Endometrium (tissue), 2 donors: ENCODE measurements around the gene CORO2A.
"Not testable (repeated sequence)": the region's sequence is repeated elsewhere in the genome, so short reads cannot be mapped to it uniquely, and the experiment has no call there.

Experiments used
- FAIRE-seq: peaks from 2 replicates; lab custom pipeline; 2012; peaks lifted over from hg19 to GRCh38; lab: Jason Lieb, UNC
- donor health status: control.
- donor health status: control.

The CORO2A gene

DNA sequence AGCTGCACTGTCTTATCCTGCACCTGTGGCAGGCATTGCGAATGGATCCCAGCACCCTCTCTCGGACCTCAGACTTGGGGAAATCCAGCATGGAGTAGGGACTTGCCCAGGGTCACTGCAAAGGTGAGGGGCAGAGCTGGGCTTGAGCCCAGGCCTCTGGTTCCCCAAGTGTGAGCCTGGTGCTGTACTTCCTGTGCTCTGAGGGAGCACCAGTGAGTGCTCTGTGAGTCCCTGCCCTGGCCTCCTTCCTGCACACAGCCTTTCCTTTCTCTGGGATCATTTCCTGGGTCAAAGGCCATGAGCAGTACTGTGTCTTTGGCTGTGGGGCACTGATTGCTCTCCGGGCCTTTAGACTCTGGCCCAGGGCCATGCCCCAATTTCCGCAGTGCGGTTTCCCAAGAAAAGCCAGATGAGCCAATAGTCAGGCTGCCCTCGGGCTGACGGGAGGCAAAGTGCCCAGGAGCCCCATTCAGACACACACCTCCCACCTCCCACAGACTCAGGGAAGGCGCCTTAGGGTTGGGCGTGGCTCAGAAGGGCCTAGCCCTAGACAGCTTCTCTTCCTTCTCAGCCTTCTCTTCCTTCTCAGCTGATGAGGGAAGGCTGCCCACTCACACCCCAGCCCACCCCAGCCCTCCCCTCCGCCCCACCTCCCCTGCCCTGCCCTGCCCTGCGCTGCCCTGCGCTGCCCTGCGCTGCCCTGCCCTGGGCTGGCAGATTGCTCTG, 50.1 kb downstream of the CORO2A start:
- FAIRE-seq = no peak

DNA sequence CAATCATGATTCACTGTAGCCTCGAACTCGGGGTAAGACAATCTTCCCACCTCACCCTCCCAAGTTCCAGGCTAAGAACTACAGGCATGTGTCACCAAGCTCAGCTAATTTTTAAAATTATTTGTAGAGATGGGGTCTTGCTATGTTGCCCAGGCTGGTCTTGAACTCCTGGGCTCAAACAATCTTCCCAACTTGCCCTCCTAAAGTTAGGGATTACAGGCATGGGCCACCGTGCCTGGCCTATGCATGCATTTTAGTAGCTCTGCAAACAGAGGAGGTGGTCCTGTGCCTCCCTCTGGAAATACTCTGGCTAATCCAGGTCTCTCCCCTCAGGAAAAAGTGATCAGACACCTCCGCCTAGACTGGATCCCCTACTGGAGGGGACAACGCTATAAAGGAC, 51.9 kb downstream of the CORO2A start:
- no peak for FAIRE-seq

DNA sequence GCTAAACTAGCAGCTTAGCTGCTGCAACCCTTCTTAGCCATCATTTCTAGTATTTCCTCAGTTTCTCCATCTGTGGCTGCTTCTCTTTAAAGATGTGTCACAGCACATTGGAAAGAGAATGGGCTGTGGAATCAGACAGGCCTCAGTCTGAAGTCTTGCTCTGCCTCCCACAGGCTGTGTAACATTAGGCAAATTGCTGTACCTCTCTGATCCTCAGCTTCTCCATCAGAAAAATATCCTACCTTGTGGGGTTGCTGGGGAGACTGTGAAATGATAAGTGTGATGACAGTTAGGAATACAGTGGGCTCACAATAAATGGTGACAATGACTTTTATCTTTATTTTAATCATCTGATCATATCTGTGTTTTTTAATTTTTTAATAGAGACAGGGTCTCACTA, 55.9 kb downstream of the CORO2A start:
- FAIRE-seq = no peak

DNA sequence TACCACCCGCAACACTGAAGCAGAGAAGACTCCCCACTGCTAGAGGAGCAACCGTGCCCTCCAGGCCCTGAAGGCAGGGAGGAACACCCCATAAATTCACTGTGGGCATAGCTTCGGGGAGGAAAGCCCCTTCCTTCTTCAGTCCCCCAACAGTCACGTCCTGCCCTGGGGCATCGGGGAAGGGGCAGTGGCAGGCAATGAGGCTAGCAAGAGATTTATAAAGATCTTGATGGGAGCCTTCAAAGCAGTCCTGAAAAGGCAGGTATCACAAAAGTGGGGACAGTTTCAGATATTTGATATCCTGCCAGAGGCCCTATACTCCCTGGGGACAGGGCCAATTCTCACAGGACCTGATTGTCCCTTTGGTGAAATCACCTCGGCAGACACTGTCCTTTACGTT, 56.5 kb downstream of the CORO2A start:
- no peak for FAIRE-seq

DNA sequence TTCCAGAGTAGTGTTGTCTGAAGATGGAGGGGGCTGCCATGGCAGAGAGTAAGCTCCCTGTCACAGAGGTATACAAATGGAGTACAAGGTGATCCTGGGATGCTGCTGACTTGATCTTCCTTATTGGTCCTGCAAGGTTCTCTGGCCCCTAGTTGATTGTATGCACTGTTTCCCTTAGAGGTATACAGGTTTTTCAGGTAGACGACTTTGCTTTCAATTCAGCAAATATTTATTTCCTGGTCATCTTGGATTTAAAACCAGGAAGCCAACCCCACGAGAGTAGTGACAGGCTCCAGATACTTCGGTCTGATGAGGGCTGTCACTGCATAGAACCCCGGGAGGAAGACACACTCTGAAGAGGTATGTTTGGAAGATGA, 56.9 kb downstream of the CORO2A start:
- FAIRE-seq = no peak

DNA sequence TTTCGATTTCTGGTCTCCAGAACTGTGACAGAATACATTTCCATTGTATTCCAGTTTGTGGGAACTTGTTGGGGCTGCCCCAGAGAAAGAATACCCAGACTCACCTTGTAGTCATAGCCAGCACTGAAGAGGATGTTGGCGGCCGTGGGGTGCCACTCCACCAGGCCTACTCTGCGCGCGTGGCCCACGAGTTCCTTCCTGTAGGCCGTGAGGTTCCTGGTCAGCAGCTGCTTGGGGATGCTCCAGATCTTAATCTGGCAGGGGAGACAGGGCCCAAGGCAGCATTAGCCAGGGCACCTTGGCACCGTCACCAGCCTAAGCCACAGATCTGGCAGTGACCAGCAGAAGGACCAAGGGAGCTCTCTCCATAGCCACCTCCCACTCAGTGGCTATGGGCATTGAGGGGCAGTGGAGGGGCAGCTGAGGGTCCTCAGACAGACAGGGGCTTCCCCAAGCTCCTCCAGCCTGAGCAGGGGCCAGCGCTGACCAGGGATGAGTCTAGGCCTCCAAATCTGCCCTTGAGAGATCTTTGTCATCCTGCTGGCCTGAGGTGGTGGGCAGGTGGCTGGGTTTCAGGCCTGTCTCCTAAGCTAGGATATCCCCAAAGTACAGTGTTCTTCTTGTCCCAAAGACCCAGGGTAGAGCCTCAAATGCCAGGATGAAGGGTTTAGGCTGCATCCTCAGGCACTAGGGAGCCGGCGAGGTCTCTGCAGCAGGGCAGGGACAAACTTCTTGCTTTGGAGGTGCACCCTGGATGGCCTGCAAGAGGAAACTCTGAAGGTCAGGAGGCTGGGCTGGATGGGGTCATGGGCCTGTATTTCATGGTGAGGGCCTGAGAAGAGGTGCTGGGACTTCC, 57.5 kb downstream of the CORO2A start:
- no peak for FAIRE-seq

DNA sequence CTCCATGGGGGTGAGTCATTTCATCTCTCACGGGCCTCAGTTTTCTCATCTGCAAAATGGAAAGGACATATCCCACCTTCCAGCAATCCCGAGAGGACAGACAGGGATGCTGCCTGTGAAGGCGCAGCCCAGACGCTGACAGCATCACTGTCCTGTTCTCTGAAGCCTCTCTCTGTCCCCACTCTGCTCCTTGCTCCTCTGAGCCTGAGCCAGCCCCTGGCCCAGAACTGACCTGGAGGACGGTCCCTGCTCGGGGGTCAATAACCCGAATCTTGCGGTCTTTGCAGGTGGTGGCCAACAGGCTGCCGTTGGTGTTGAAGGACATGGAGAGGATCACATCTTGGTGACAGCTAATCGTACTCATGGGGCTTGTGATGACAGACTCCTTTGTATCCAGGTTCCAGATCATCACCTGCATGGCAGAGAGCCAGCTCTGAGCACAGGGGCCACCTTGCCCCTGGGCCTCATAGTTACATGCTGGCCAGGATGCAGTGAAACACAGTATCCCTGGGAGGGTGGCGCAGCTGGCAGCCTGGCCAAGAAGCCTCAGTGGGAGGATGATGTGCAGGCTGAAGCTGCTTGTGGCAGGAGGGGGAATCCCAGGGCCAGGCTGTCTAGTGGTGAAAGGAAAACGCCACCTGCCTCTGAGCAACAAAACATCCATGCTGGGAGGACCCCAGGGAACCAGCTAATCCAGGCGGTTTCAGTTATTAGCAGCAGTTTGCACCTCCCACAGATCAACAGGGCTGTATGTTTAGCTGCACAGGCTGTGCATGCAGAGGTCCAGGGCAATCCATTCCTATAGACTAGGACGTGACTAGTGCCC, 59.4 kb downstream of the CORO2A start:
- FAIRE-seq = no peak

DNA sequence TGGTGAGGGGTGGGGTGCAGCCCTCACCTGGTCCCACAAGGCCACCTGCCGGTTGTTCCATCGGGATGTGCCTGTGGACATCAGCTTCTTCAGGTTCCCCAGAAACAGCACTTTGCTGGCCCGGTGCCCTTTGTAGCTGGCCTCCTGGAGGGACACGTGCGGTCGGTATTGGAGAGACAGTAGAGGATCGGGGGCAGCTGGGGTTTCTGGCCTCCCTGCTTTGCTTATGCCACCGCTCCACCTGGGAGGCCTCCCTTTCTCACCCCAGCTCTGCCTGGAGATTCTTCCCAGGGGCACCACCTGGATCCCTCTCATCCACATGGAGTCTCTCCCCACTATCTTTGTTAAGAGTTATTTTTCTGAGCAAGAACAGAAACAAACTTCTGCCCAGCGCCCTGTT, 60.3 kb downstream of the CORO2A start:
- no peak for FAIRE-seq

DNA sequence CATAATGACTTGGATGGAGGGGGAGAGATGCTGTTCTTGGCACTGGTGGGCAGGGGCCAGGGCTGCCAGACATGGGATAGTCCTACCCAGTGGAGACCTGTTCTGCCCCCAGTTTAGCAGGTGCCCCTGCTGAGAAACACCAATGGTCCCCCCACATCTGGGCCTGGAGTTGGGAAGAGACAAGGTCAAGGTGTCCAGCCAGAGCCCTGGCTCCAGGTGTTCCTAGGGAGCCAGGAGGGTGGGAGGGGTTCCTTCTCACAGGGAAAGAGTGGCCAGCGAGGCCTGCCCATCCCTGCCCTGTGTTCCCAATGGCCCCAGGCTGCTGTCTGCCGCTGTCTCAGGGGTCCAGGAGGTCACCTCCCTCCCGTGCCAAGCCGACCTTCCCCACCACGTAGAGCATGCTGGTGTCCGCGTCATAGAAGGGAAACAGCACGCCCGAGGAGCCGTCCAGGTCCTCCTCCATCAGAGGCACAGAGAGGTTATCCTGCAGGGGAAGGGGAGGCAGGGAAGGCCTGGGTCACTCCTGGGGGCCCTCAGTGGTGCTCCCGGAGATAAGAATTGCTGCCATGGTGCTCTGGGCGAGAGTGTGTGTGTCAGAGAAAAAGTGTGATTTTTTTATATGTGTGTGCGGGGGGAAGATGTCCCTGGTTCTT, 61.7 kb downstream of the CORO2A start:
- no peak for FAIRE-seq

DNA sequence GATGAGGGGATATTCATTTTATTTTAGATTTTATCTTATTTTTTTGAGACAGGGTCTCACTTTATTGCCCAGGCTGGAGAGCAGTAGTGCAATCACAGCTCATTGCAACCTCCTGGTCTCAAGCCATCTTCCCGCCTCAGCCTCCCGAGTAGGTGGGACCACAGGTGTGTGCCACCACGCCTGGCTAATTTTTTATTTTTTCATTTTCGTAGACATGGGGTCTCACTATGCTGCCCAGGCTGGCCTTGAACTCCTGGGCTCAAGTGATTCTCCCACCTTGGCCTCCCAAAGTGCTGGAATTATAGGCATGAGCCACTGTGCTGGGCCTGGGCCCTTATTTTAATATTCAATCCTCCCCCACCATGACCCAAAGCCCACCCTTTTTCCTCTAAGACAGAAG, 62.4 kb downstream of the CORO2A start:
- not testable (repeated sequence) for FAIRE-seq

DNA sequence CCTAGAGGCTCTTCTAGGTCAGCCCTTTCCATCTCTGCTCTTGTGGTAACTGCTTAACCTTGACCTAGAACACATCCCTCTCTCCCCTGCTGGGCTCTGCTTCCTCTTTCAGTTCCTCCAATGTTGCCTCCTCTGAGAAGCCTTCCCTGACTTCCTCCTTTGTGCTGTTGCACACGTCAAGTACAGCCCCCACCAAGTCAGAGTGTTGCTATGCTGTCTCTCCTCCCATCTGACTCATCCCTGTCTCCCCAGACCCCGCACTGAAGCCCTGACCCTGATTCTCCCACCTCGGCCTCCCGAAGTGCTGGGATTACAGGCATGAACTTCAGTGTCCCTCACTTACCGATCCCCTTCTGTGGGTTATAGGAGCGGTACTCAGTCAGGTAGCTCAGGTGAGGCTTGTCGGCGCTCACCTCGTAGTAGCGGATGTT, 63.0 kb downstream of the CORO2A start:
- no peak for FAIRE-seq

DNA sequence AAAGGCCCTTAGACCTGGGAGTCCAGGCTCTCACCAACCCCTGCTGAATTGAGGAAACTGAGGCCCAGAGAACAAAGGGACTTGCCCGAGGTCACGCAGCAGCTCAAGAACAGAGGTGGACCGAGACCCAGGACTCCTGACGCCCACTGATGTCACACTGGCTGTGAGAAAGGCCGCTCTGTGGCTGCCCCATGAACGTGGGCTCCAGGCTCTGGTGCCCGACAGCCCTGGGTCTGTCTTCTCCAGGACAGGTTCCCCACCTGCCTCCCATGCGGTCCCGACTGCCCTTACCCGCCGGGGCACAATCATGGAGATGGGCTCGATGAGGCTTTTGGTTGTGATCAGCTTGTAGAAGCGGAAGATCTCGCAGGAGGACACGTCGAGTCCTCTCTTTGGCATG, 64.1 kb downstream of the CORO2A start:
- no peak for FAIRE-seq

DNA sequence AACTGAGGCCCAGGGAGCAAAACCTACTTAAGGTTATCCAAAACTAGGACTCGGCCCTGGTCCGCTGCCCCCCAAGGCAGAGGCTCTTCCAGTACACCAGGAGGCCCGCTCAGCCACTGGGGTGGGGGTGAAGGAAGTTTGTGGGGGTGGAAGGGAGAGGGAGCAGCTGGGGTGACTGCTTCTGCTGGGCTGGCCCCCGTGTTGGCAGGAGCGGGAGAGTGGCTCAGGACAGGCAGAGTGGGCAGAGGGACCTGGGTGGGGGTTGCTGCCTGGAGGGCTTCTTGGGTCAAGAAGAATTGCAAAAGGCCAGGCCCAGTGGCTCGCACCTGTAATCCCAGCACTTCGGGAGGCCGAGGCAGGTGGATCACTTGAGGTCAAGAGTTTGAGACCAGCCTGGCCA, 65.2 kb downstream of the CORO2A start:
- no peak for FAIRE-seq

DNA sequence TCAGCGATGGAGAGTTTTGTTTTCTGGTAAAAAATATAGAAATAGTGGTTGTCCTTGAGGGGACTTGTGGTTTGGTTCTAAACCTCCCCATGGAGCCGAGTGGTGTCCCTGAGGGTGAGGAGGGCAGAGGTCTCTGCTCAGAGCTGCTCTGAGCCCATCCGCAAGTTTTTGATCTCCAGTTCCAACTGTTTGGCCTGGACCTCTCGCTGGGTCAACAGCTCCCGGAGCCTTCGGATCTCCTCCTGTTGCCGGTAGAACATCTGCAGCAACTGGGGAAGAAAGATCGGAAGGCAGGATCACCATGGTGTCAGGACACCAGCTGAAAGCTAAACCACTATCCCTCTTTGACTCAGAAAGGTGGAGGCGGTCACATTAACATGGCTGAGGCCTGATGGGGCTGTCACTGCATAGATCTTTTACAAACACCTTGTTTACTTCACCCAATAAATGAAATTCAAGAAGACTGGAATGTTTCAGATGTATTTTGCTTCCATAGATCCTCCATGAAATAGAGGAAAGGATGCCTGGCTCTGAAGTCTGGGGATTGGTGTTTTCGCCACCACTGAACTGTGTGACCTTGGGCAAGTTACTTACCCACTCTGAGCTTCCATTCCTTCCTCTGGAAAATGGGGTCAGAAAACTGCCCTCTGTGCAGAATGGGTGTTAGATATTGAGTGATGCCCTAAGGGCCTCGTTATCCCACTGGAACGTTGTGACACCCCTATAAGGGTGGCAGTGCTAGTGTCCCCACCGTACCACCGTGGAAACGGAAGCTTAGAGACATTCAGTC, 67.6 kb downstream of the CORO2A start:
- FAIRE-seq = no peak

DNA sequence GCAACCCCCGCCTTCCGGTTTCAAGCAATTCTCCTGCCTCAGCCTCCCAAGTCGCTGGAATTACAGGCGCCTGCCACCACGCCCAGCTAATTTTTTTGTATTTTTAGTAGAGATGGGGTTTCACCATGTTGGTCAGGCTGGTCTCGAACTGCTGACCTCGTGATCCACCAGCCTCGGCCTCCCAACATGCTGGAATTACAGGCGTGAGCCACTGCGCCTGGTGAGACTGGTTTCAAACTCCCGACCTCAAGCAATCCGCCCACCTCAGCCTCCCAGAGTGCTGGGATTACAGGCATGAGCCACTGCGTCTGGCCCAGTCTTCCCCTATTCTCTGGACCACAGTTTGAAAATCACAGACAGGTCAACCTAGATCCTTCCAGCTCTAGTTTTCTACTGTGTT, 68.3 kb downstream of the CORO2A start:
- FAIRE-seq = not testable (repeated sequence)

DNA sequence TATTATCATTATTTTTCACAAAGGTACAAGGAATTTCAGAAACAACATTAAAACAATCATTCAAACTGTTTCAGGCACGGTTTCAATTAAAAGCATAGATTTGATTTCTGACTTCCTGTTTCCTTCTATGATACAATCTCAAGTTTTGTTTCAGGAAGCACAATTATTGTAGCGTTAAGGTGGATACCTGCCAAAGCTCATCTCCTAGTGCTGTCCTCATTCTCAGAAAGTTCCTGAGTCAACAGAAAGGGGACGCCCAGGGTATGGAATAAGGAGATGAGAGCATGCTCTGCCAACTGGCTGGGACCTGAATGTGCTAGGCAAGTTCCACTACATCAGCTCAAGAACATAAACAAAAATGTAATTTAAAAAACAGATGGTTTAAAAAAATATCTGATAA, 71.4 kb downstream of the CORO2A start:
- no peak for FAIRE-seq

DNA sequence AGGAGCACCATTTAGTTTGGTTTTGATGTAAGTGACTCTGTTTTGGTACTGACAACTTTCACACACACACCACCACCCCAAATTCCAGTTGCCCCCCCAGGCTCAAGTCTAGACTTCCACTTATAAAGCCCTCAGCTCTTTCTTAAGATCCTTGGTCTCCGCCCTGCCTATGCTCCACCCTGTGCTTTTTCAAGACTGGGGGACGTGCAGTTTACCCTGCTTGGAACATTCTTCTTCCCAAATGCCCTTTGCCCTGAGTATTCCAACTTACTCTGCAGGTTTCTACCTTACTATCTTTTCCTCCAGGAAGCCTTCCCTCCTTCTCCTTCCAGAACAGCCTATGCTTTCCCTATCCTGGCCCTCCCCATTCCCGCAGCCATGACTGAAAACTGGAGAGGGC, 72.0 kb downstream of the CORO2A start:
- FAIRE-seq = no peak

DNA sequence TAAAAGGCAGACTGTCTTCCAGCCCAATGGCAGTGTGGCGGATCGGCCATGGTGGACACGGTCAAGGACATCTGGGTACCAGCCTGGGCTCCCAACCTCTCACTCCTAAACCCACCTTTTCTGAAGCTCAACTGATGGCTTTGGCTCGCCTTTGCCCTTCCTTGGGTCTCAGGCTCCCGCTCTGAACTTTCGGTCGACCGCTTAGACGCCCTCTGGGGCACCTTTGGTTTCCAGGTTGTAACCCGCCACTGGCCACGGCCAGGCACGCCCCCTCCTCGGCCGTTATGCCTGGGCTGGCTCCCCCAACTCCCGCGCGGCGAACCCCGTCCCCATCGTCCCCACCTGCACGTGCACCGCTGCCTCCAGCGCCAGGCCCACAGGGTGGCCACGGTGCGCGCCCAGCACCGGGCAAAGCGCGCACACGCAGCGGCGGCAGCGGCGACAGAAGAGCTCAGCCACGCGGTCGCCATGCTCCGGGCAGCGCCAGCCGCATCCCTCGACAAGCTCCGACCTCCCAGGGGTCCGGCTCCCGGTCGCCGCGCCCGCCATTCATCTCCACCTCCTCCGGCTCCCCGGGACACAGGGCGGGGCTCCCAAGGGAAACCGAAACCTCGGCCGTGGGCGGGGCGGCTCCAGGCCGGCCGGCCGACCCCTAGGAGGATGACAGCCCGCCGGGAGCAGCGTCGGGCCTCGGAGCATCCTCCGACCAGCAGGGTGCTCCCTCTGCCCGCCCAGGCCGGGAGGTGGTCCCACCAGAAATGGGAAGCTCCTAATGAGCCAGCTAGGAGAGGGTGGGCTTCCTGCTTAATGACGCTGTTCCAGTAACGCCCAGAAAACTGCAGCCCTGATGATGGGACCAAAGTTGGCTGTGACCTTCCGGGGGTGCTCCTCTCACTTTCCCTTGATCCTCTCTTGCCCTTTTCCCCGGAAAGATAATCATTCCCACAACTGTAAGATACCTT, 73.5 kb downstream of the CORO2A start, which contains the start of gene TRIM14:
Gene TRIM14 (minus strand): TSS at position 583 of the 962 bp plus-strand sequence. CDS start 34 bp downstream, at position 549.
- no peak for FAIRE-seq

DNA sequence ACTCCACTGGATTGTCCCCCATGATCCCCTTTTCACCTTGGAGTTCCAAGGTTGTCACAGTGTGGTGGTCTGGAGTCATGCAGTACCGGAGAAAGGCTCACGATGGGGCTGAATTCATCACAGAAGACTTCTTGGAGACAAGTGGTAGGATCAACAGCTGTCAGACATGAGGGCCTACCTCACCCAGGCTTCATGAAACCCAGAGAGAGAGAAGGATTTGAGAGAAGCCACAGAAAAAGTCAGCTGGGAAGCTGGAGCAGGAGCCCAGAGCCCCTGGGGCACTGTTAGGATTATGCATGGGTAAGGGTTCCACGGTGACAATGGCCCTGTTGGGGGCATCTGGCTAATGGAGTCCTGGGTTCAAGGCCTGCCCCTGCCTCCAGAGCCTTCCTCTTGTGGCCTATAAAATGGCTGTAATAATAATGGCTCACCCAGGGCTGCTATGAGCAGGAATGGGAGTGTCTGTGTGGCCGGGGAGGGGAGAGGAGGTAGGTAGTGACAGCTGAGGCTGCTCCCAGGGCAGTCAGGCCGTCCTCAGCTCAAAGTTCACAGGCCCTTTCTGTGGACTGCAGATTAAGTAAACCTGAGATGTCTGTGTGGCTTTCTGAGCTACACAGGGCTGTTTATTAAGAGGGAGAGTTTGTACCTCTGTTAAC, 74.3 kb downstream of the CORO2A start:
- no peak for FAIRE-seq

DNA sequence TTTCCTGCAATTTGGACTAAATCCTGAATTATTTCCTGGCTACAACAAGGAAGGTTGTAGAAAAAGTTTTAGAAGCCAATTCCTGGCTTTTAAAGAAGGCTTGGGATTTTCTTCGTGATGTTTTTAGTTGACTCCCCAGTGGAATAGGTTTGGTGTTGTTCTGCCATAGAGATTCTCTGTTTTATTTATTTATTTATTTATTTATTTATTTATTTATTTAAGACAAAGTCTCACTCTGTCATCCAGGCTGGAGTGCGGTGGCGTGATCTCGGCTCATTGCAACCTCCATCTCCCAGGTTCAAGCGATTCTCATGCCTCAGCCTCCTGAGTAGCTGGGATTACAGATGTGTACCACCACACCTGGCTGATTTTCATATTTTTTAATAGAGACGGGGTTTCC, 75.3 kb downstream of the CORO2A start:
- not testable (repeated sequence) for FAIRE-seq
